Measurements from ENCODE around the gene PTPRN2.
"Not testable (repeated sequence)": the region's sequence is repeated elsewhere in the genome, so short reads cannot be mapped to it uniquely, and the experiment has no call there.

Gene PTPRN2

GRCh38 chr7:158331826-158332450 is 255.7 kb downstream of the PTPRN2 start:
- not testable (repeated sequence) for DNase-seq

- no peak for DNase-seq
Observed at GRCh38 chr7:158329686-158330085, 257.9 kb downstream of the PTPRN2 start.

- DNase-seq = no peak
Observed at GRCh38 chr7:158329014-158329610, 258.5 kb downstream of the PTPRN2 start.

- DNase-seq = no peak
Observed at GRCh38 chr7:158328376-158329013, 259.1 kb downstream of the PTPRN2 start.

GRCh38 chr7:158327571-158328180 is 259.9 kb downstream of the PTPRN2 start:
- no peak for DNase-seq

GRCh38 chr7:158327012-158327411 is 260.6 kb downstream of the PTPRN2 start:
- DNase-seq = no peak

GRCh38 chr7:158325530-158326381 is 261.9 kb downstream of the PTPRN2 start:
- DNase-seq = peak; percentile 90

GRCh38 chr7:158324397-158325360 is 262.9 kb downstream of the PTPRN2 start:
- no peak for DNase-seq

GRCh38 chr7:158323741-158324396 is 263.8 kb downstream of the PTPRN2 start:
- DNase-seq = no peak

GRCh38 chr7:158322616-158323530 is 264.8 kb downstream of the PTPRN2 start:
- no peak for DNase-seq

GRCh38 chr7:158321936-158322615 is 265.5 kb downstream of the PTPRN2 start:
- no peak for DNase-seq

GRCh38 chr7:158321056-158321700 is 266.4 kb downstream of the PTPRN2 start:
- DNase-seq = no peak

- DNase-seq = no peak
Observed at GRCh38 chr7:158320328-158320727, 267.3 kb downstream of the PTPRN2 start.

GRCh38 chr7:158318511-158318913 is 269.1 kb downstream of the PTPRN2 start:
- DNase-seq = no peak

GRCh38 chr7:158317238-158318205 is 270.1 kb downstream of the PTPRN2 start:
- no peak for DNase-seq

- DNase-seq = no peak
Observed at GRCh38 chr7:158316466-158317031, 271.1 kb downstream of the PTPRN2 start.

GRCh38 chr7:158315881-158316280 is 271.7 kb downstream of the PTPRN2 start:
- DNase-seq = no peak
